ENCODE results near the gene TMEM30A. TPM values are rescaled to one million over a fixed set of nuclear protein-coding genes. Genes with fewer than 3 reads are reported as not detected.

The TMEM30A gene
- total RNA-seq, result 10 to 100 TPM; 68.9 to 76.0 TPM

DNA sequence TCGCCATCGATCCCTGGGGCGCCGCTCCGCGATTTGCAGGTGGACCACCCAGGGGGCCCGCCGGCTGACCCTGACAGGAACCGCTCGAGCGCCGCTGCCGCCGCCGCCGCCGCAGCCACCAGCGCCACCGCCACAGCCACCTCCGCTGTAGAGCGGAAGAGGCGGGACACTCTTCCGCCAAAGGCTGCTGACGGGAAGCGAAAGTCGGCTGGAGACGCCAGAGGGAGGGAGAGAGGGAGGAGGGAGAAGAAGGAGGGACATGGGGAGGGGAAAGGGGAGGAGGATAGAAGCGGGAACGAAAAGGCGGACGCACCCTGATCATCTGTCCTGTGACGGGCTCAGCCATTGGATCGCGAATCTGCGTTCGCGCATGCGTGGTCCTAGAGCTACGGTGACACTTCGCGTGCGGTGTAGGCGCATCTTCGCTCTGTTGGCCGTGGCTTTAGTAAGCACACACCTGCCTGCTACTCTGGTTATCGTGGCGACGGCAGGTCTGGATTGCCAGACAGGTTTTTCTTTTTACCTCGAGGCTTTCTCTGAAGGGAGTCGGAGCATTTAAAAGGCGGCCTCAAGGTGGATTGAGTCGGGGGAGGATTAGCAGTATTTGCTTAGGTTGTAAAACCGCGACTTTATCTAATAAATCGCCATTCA, at the start of gene TMEM30A:
Gene TMEM30A (minus strand): TSS at position 161 of the 651 bp plus-strand sequence. CDS start 154 bp downstream, at position 7.
- DNase-seq, result peak; percentile 97
- intact Hi-C loops (cut with micrococcal nuclease), result loop anchor here (1.0 to 5.0 kb wide), 9 partner anchors 9 to 1822 kb away; partner anchors contain the start of genes COX7A2, EEF1A1, MTO1 and MYO6
- Mint-ChIP-seq H3K27me3 (ENCODE audit: low read depth) (no peaks in the 10 kb centered on the region), H3K36me3 (ENCODE audit: low read depth) (peaks cover 3% of the 10 kb centered on the region), H3K9me3 (no peaks in the 10 kb centered on the region), H3K4me3 (no peak within 1 kb of the TSS), H3K27ac (no peak within 1 kb of the TSS), H3K4me1 (ENCODE audit: low read depth) (peaks cover 44% of the 10 kb centered on the region)
- CTCF ChIA-PET, result interaction anchor here (0.7 to 5.1 kb wide), 5 partner anchors 9 to 22 kb away, joined by 3 to 47 read pairs (median 6); no protein-coding TSS in a partner anchor

DNA sequence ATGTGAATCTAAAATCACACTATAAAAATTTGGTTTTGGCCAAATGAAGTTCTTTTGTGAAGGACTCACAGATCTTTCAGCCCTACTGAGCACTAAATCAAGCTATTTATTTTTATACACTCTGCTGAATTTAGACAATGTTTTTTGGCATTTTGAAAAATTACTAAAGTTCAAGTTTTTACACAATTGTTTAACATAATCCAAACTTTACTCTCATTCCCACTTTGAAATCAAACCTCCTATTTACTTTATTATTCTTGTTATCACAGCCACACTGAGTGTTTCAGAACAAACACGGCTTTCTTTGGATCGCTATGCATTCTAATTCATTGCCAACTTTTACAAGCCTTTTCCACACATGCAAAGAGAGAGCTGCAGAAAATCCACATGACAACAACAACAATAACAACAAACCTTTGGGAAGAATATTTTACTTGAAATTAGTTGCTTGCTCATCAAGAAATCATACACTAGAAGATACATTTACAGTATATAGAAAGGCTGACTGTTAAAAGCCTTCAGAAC, 49.1 kb upstream of the TMEM30A start:
- intact Hi-C loops (cut with micrococcal nuclease), result no loop called here
- Mint-ChIP-seq H3K9me3 (no peaks in the 10 kb centered on the region), H3K36me3 (ENCODE audit: low read depth) (no peaks in the 10 kb centered on the region), H3K4me3 (no peak overlapping the region), H3K27me3 (ENCODE audit: low read depth) (peaks cover 2% of the 10 kb centered on the region), H3K4me1 (ENCODE audit: low read depth) (no peaks in the 10 kb centered on the region), H3K27ac (no peak overlapping the region)
- no peak for DNase-seq
- CTCF ChIA-PET, result interaction anchor here (0.7 to 1.0 kb wide), 2 partner anchors 9 to 42 kb away, joined by 3 read pairs; no protein-coding TSS in a partner anchor

DNA sequence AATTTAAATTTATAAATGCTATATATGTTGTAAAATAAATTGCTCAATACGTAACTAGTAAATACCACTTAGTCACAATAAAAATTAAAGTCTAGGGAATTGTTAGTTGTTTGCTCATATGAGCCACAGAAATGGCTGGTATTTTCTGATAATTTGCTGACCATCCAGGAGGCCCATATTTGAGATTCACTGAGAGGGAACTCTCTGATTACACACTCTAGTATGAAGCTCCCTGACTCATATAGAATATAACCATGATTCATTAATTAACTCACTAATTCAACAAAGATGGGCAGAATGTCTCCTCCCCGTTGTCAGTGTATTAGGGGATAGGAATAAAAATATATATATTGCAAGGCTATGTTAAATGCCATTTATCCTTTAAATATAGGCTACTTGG, 46.6 kb upstream of the TMEM30A start:
- Mint-ChIP-seq H3K36me3 (ENCODE audit: low read depth) (no peaks in the 10 kb centered on the region), H3K4me3 (no peak overlapping the region), H3K27me3 (ENCODE audit: low read depth) (peaks cover 5% of the 10 kb centered on the region), H3K9me3 (no peaks in the 10 kb centered on the region), H3K4me1 (ENCODE audit: low read depth) (no peaks in the 10 kb centered on the region), H3K27ac (no peak overlapping the region)
- CTCF ChIA-PET, result no interaction called here
- intact Hi-C loops (cut with micrococcal nuclease), result no loop called here
- DNase-seq, result no peak

DNA sequence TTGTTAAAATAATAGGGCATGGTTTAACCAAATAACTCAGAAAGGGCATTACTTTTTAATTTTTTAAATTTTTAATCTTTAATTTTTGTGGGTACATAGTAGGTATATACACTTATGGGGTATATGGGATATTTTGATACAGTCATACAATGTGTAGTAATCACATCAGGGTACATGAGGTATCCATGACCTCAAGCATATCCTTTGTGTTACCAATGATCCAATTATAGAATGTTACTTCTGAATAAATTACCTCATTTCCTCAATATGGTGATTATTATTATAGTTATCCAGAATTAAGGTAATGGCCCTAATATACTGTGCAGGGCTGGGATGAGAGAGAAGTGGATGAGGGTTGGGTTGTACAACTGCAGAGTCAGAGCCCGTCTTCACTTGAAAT, 45.1 kb upstream of the TMEM30A start:
- H3K27me3 Mint-ChIP-seq (ENCODE audit: low read depth), result peaks cover 10% of the 10 kb centered on the region
- no peak overlapping the region for H3K27ac Mint-ChIP-seq
- H3K36me3 Mint-ChIP-seq (ENCODE audit: low read depth), result no peaks in the 10 kb centered on the region
- CTCF ChIA-PET, result no interaction called here
- intact Hi-C loops (cut with micrococcal nuclease), result no loop called here
- no peak overlapping the region for H3K4me3 Mint-ChIP-seq
- no peaks in the 10 kb centered on the region for H3K9me3 Mint-ChIP-seq
- no peak for DNase-seq
- no peaks in the 10 kb centered on the region for H3K4me1 Mint-ChIP-seq (ENCODE audit: low read depth)

DNA sequence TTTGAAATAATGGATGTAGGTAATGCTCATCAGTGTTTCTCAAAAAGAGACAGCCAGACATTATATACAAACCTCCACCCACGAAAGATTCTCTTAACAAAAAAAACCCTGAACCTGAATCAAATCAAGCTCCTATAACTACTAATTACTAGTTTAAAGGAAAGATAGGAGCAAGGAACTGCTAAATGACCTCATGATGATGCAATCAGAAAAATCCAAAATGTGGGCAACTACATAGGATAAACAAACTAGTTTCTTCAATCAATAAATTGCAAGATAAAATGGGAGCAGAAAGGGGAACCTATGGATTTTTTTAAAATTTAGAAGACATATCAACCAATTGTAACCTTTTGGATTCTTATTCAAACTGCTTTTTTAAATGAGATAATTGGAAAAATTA, 43.2 kb upstream of the TMEM30A start:
- no peak for DNase-seq
- Mint-ChIP-seq H3K27me3 (ENCODE audit: low read depth) (peaks cover 8% of the 10 kb centered on the region), H3K4me1 (ENCODE audit: low read depth) (no peaks in the 10 kb centered on the region), H3K9me3 (no peaks in the 10 kb centered on the region), H3K27ac (no peak overlapping the region), H3K36me3 (ENCODE audit: low read depth) (no peaks in the 10 kb centered on the region), H3K4me3 (no peak overlapping the region)
- CTCF ChIA-PET, result no interaction called here
- intact Hi-C loops (cut with micrococcal nuclease), result no loop called here

DNA sequence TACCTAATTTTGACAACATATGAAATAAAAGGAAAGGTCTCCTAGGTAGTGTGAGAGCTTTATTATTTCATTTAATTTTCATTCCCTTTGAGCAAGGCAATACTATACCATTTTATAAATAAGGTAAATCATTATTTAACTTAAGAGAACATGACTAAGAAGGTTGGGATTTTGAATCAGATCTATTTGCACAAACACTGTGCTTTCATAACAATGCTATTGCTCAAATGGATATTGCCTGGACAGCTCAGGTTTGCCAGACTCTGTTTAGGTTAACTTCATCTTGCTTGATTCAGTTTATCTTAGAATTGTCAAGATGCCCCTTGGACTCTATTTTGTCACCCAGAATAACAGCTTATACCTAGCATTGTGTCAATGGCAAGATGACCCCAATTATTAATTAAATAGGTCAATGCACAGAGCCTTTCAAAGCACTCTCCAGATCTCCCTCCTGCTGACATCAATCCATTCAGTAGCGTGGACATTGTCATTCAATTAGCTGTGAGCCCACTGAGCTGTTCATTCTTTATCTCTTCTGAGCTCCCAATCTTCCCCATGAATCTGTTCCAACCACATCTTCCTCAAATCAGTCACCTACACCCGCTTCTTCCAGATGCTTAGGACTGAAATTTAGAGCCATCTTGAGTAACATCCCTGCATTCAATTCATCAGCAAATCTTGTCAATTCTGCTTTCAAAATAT, 42.1 kb upstream of the TMEM30A start:
- CTCF ChIA-PET, result interaction anchor here (1.0 to 1.6 kb wide), 3 partner anchors 59 to 163 kb away, joined by 3 read pairs; no protein-coding TSS in a partner anchor
- H3K27me3 Mint-ChIP-seq (ENCODE audit: low read depth), result peaks cover 8% of the 10 kb centered on the region

DNA sequence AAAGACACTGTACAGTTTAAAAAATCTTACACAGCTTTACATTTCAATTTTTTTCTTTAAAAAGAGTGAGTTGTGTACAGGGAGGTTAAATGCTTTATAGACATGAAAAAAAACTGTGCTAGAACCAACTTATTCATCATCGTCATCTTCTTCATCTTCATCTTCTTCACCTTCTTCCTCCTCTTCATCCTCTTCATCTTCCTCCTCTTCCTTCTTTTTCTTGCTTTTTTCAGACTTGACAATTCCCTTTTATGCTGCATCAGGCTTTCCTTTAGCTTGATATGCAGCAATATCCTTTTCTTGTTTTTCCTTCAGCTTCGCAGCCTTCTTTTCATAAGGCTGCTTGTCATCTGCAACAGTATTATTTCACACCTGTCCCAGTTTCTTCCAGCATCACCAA, 34.3 kb upstream of the TMEM30A start:
- Mint-ChIP-seq H3K9me3 (no peaks in the 10 kb centered on the region), H3K27me3 (ENCODE audit: low read depth) (peaks cover 22% of the 10 kb centered on the region), H3K27ac (no peak overlapping the region), H3K4me3 (no peak overlapping the region), H3K36me3 (ENCODE audit: low read depth) (no peaks in the 10 kb centered on the region), H3K4me1 (ENCODE audit: low read depth) (no peaks in the 10 kb centered on the region)
- CTCF ChIA-PET, result no interaction called here
- intact Hi-C loops (cut with micrococcal nuclease), result no loop called here
- no peak for DNase-seq

More for the DNA sequence above, 42.1 kb upstream of the TMEM30A start:
- intact Hi-C loops (cut with micrococcal nuclease), result no loop called here
- no peak for DNase-seq
- Mint-ChIP-seq H3K9me3 (no peaks in the 10 kb centered on the region), H3K27ac (no peak overlapping the region), H3K4me1 (ENCODE audit: low read depth) (no peaks in the 10 kb centered on the region), H3K36me3 (ENCODE audit: low read depth) (no peaks in the 10 kb centered on the region), H3K4me3 (no peak overlapping the region)

DNA sequence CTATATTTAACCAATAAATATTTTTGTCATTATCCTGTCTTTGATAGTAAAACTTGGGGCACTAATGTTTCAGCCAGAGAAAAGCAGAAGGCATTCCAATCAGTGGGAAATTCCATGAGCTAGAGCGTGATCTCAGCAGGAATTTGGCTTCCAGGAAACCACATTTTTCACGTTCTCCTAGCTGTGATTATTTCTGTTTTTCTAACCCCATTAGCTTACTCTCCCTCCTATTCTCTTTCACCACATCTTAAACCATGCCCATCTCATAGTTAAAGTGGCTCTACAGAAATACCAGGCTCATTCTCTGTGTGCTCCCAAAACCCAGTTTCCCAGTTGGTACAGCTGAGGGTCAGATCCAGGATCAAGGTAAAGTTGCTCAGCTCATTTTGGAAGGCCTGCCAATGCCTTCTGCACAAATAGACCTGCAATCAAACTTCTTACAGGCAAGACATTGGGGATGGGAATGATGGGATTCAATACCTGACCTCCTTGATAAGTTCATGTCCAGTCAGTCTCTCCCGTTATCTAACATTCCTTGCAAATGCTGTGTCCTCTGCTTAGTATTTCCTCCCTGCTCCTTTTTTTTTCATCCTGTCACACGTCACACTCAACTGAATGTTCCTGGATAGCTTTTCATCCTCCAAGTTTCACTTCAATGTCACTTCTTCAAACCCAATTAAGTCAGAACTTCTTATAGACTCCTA, 33.1 kb upstream of the TMEM30A start:
- H3K36me3 Mint-ChIP-seq (ENCODE audit: low read depth), result no peaks in the 10 kb centered on the region
- H3K27me3 Mint-ChIP-seq (ENCODE audit: low read depth), result peaks cover 33% of the 10 kb centered on the region
- intact Hi-C loops (cut with micrococcal nuclease), result no loop called here
- H3K9me3 Mint-ChIP-seq, result no peaks in the 10 kb centered on the region
- no peak overlapping the region for H3K4me3 Mint-ChIP-seq
- H3K27ac Mint-ChIP-seq, result no peak overlapping the region
- CTCF ChIA-PET, result interaction anchor here (0.5 to 0.9 kb wide), 3 partner anchors 50 to 229 kb away, joined by 3 read pairs; no protein-coding TSS in a partner anchor
- H3K4me1 Mint-ChIP-seq (ENCODE audit: low read depth), result no peaks in the 10 kb centered on the region
- DNase-seq, result no peak

DNA sequence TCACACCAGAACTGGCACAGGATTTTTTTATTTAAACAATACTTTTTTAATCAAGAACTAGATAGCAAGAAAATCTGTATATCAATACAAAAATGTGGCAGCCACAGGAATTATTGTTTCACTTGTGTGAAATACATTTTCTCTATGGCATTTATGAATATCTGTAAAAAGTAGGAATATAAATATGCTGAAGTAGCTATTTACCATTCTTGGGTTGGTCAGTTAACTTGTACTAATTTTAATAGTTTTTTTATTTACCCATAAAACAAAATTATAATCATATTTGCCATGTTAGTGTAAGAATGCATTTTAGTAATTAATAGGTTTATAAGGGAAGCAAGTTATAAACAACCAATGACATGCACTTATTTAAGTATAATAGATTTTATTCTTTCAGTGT, 31.4 kb upstream of the TMEM30A start:
- no peak for DNase-seq
- Mint-ChIP-seq H3K36me3 (ENCODE audit: low read depth) (no peaks in the 10 kb centered on the region), H3K27ac (no peak overlapping the region), H3K27me3 (ENCODE audit: low read depth) (peaks cover 37% of the 10 kb centered on the region), H3K4me3 (no peak overlapping the region), H3K4me1 (ENCODE audit: low read depth) (no peaks in the 10 kb centered on the region), H3K9me3 (no peaks in the 10 kb centered on the region)
- intact Hi-C loops (cut with micrococcal nuclease), result no loop called here
- CTCF ChIA-PET, result interaction anchor here (0.7 kb wide), 1 partner anchor 10 kb away, joined by 3 read pairs; no protein-coding TSS in a partner anchor

DNA sequence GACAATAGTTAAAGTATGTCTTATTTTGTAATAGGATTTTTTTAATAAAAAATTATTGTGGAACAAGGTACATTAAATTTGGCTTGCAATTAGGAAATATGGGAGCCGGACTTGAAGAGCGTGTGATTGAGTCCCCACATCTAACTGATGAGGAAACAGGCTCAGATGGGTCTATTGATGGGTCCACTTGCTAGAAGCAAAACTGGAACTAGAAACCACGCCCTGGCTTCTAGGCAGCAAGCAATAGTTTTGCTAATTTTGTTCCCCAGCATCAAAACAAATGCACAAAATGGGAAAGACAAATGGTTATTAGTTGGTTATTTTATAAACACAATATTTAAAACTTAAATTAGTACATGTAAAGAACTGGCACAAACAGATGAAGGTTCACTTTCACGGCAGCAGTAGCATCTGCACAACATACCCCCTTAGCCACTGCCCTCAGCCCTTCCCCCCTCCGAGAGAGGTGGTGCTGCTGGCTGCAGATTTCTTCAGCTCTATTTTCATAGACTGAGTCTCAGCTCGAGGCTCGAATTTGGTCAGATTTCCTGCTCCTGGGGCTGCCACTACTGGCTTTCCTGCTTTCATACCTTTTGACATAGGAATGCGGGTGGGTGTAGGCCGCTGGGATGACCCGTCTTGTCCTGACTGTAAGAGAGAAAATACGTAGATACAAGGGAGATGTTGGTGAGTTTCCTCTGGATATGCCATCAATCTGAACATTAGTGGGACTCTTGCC, 23.8 kb upstream of the TMEM30A start:
- H3K9me3 Mint-ChIP-seq, result no peaks in the 10 kb centered on the region
- DNase-seq, result no peak
- H3K27ac Mint-ChIP-seq, result no peak overlapping the region
- intact Hi-C loops (cut with micrococcal nuclease), result no loop called here
- peaks cover 2% of the 10 kb centered on the region for H3K4me1 Mint-ChIP-seq (ENCODE audit: low read depth)
- H3K4me3 Mint-ChIP-seq, result no peak overlapping the region
- peaks cover 12% of the 10 kb centered on the region for H3K27me3 Mint-ChIP-seq (ENCODE audit: low read depth)
- CTCF ChIA-PET, result no interaction called here
- no peaks in the 10 kb centered on the region for H3K36me3 Mint-ChIP-seq (ENCODE audit: low read depth)

DNA sequence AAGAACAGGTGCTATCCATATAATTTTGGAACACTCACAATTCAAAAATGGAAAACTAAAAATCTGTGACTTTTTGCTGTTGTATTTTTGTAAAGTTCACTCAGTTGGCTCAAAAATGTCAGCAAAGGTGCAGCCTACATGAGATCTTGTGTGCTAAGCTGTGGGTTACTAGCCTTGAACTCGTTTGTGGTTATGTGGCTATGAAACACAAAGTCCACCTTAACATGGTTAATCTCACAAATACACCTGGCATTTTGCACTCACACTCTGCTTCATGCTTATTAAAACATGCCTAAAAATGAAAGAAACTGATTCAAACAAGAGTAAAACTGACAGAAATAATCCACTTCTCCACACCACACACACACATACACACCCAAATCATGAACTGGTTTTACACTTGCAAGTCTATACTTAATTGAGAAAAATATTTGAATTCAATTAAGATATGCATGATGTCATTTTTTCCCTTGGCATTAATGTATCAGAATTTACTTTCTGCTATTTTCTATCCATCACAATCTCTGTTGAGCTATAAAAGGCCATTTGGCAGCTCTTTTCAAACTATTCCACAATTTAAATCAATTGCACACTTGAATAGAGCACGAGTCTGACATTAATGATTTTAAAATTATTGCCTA, 22.9 kb upstream of the TMEM30A start:
- intact Hi-C loops (cut with micrococcal nuclease), result no loop called here
- Mint-ChIP-seq H3K27me3 (ENCODE audit: low read depth) (peaks cover 4% of the 10 kb centered on the region), H3K4me1 (ENCODE audit: low read depth) (peaks cover 2% of the 10 kb centered on the region), H3K27ac (no peak overlapping the region), H3K4me3 (no peak overlapping the region), H3K9me3 (no peaks in the 10 kb centered on the region), H3K36me3 (ENCODE audit: low read depth) (no peaks in the 10 kb centered on the region)
- CTCF ChIA-PET, result interaction anchor here (0.8 kb wide), 1 partner anchor 129 kb away, joined by 3 read pairs; no protein-coding TSS in a partner anchor
- DNase-seq, result no peak
